ENCODE results near the gene CFAP251.

GRCh38 chr12:121989276-121990113 is 71.1 kb downstream of the CFAP251 start:
- TF ChIP-seq CTCF (IDR thresholded peaks at IDR 0.05; ENCODE audit: control extremely low read depth in 1 of 3, insufficient read depth in 1 of 3, low read depth in 1 of 3, low read length in 3 of 3): no peak
- no peak for TF ChIP-seq GTF2F1 (IDR thresholded peaks at IDR 0.05; ENCODE audit: borderline replicate concordance, low read depth, low read length)
- no peak for TF ChIP-seq CHD7 (IDR thresholded peaks at IDR 0.05; ENCODE audit: insufficient replicate concordance, low read length)
- no peak for TF ChIP-seq EZH2 (IDR thresholded peaks at IDR 0.05; ENCODE audit: low read depth, low read length, severe bottlenecking)

Measured in H1 (cell line).